Ovary (tissue), 9 donors: Measurements from ENCODE around the gene CDH1. TPM values are rescaled to one million over a fixed set of nuclear protein-coding genes. Genes with fewer than 3 reads are reported as not detected.
"Not testable (repeated sequence)": the region's sequence is repeated elsewhere in the genome, so short reads cannot be mapped to it uniquely, and the experiment has no call there.

ENCODE experiments used
- DNase-seq, 5 donors: peaks; one replicate each; pipeline ENCODE4 v3.0.0-alpha.2; 2019 to 2020
- H3K27ac ChIP-seq, 2 donors: fragments of 200-600 bp; one replicate each; pipeline versions ENCODE4 v1.5.1 to v1.8.0; 2019 to 2022
- H3K27me3 ChIP-seq: fragments of 200-600 bp; one replicate; pipeline ENCODE4 v1.8.0; 2022
- H3K36me3 ChIP-seq: fragments of 200-600 bp; sonication (generic); one replicate; pipeline ENCODE4 v1.5.1; 2019
- H3K4me1 ChIP-seq: one replicate; pipeline ENCODE4 v1.8.1; 2013; ENCODE audit warnings: mild to moderate bottlenecking, moderate library complexity; ENCODE audit not compliant: insufficient read depth
- H3K4me3 ChIP-seq: fragments of 200-600 bp; sonication (generic); one replicate; pipeline ENCODE4 v1.5.1; 2017
- H3K9me3 ChIP-seq, 2 donors: fragments of 200-600 bp in 1 of 2; sonication (generic) in 1 of 2; one replicate each; pipeline versions ENCODE4 v1.5.1 to v1.8.1; 2013 to 2019; ENCODE audit warnings: mild to moderate bottlenecking in 1 of 2, moderate library complexity in 1 of 2
- CTCF ChIP-seq, 3 donors: fragments of 450-650 bp in 2 of 3; fragments of 200-600 bp in 1 of 3; IDR thresholded peaks; one replicate each; pipeline versions ENCODE4 v1.5.1 to v1.8.0; 2016 to 2022; ENCODE audit warnings: antibody characterized with exemption in 3 of 3, mild to moderate bottlenecking in 1 of 3
- EP300 ChIP-seq: sonication (generic); formaldehyde crosslinking; IDR thresholded peaks from one replicate; pipeline ENCODE4 v1.6.1; 2017; ENCODE audit warnings: antibody characterized with exemption
- POLR2A ChIP-seq: fragments of 450-650 bp; IDR thresholded peaks from one replicate; pipeline ENCODE4 v1.6.1; 2017; ENCODE audit warnings: antibody characterized with exemption, mild to moderate bottlenecking, moderate library complexity
- WGBS, 3 donors: extraction: QIAGEN DNeasy Blood & Tissue Kit in 1 of 3; methylation state at CpG; one replicate each; pipeline versions ENCODE4 v1.1.5 to v1.1.7; 2013 to 2017; 5-methylcytosine and 5-hydroxymethylcytosine counted together
- intact Hi-C, 4 donors: fragments of 100-400 bp; cut with DNase I; formaldehyde crosslinking; loops; one replicate each; pipeline versions ENCODE4 v1.11.0 to v1.15.1; 2022 to 2023
- polyA plus RNA-seq, 2 donors: library from polyadenylated mRNA; stranded (reverse); fragments of 200-250 nt in 1 of 2; fragments of 350-450 nt in 1 of 2; fragmentation: Illumina TruSeq in 1 of 2; extraction: RNeasy Lipid Tissue Mini Kit (QIAGEN cat#74804) in 1 of 2; gene quantifications; one replicate each; pipeline ENCODE4 v1.2.3, GENCODE V29; 2013 to 2014
- total RNA-seq, 7 donors: library from RNA; depleted of rRNA in 2 of 7; stranded (reverse); fragments of >200 nt in 2 of 7; fragmentation: NEBNext Ultra II Directional in 3 of 7; extraction: Animal tissue kit (Norgen Biotek cat#: 25700) in 3 of 7; gene quantifications; one replicate each; pipeline versions ENCODE4 v1.1.0 to v1.2.4, GENCODE V29; 2016 to 2023
- donor health status: DM: no; HTN: no; CAD: no; lungs with moderate emphysema.
- donor health status: DM: no; HTN: no; CAD: no.
- donor health status: Bipolar disorder and iron deficiency.
- donor health status: DM: yes; HTN: yes; CAD: no.
- donor health status: DM: no; HTN: no; CAD: no.
- donor health status: DM: yes; HTN: yes; CAD: no.

The CDH1 gene
- total and polyA plus RNA-seq, 9 donors, result 1.1 to 118 (median 9.1) TPM

GRCh38 chr16:68834550-68834949, 97.5 kb downstream of the CDH1 start:
- no peak for DNase-seq
- Histone ChIP-seq H3K4me3 (no peak overlapping the region), H3K4me1 (no peaks in the 10 kb centered on the region), H3K27me3 (no peaks in the 10 kb centered on the region), H3K9me3 (no peaks in the 10 kb centered on the region), H3K27ac (no peak overlapping the region), H3K36me3 (no peaks in the 10 kb centered on the region)
- no peak for TF ChIP-seq EP300
- WGBS, 3 donors, result 98 to 100% (median 100%) methylated on average over 1 of the region's 1 CpG
- intact Hi-C loops, result no loop called here

- Histone ChIP-seq H3K27ac (no peak overlapping the region), H3K27me3 (no peaks in the 10 kb centered on the region), H3K4me1 (no peaks in the 10 kb centered on the region), H3K4me3 (no peak overlapping the region), H3K9me3 (no peaks in the 10 kb centered on the region), H3K36me3 (no peaks in the 10 kb centered on the region)
- no peak for DNase-seq
- TF ChIP-seq POLR2A (no peak), EP300 (no peak)
- 79 to 84% (median 82%) methylated on average over 5 of the region's 5 CpGs for WGBS, 3 donors
- intact Hi-C loops, result no loop called here
These were observed 98.9 kb downstream of the CDH1 start for GRCh38 chr16:68835970-68836369.

GRCh38 chr16:68839831-68840230, 102.7 kb downstream of the CDH1 start:
- intact Hi-C loops, result loop anchor here in 2 of 4 donors (5.0 to 10.0 kb wide), 2 partner anchors 248 to 285 kb away; no protein-coding TSS in a partner anchor
- no peak for DNase-seq
- H3K4me3 ChIP-seq, result no peak overlapping the region
- H3K36me3 ChIP-seq, result no peaks in the 10 kb centered on the region
- TF ChIP-seq EP300, result no peak
- no peak for TF ChIP-seq POLR2A
- TF ChIP-seq CTCF (IDR thresholded peaks at IDR 0.05), result no peak
- no peak overlapping the region for H3K27ac ChIP-seq
- no peaks in the 10 kb centered on the region for H3K9me3 ChIP-seq
- no peaks in the 10 kb centered on the region for H3K4me1 ChIP-seq
- no peaks in the 10 kb centered on the region for H3K27me3 ChIP-seq
- 25 to 36% (median 36%) methylated on average over 4 of the region's 4 CpGs for WGBS, 3 donors

GRCh38 chr16:68842964-68843481, 105.9 kb downstream of the CDH1 start:
- intact Hi-C loops, result loop anchor here in 2 of 4 donors (5.0 to 10.0 kb wide), 2 partner anchors 251 to 282 kb away; no protein-coding TSS in a partner anchor
- peak in 2 of 5 donors; percentile 28 to 39 for DNase-seq
- WGBS, 3 donors, result 38 to 53% (median 45%) methylated on average over 23 of the region's 23 CpGs

GRCh38 chr16:68843482-68844210, 106.6 kb downstream of the CDH1 start, which contains the start of gene TANGO6:
Gene TANGO6, plus strand, starts transcription at chr16:68843531. Its CDS starts 87 bp downstream, at chr16:68843618.
- intact Hi-C loops, result loop anchor here in 2 of 4 donors (5.0 to 10.0 kb wide), 2 partner anchors 251 to 281 kb away; no protein-coding TSS in a partner anchor
- H3K27ac ChIP-seq, result peak within 1 kb of the TSS; percentile 80 to 86

More at GRCh38 chr16:68842964-68843481, 105.9 kb downstream of the CDH1 start:
- H3K27ac ChIP-seq, result peak overlapping the region in 1 of 2 donors; percentile 80
- not testable (repeated sequence) for H3K4me1 ChIP-seq, H3K36me3 ChIP-seq, H3K9me3 ChIP-seq, H3K27me3 ChIP-seq
- H3K4me3 ChIP-seq, result peak overlapping the region; percentile 77

More at GRCh38 chr16:68843482-68844210, 106.6 kb downstream of the CDH1 start, which contains the start of gene TANGO6:
- no peaks in the 10 kb centered on the region for H3K27me3 ChIP-seq
- TF ChIP-seq POLR2A, result peak; percentile 15
- no peak for TF ChIP-seq CTCF (IDR thresholded peaks at IDR 0.05)
- no peak for TF ChIP-seq EP300
- DNase-seq, result peak; percentile 81 to 92 (median 87)
- H3K36me3 ChIP-seq, result no peaks in the 10 kb centered on the region
- peak within 1 kb of the TSS; percentile 77 for H3K4me3 ChIP-seq
- no peaks in the 10 kb centered on the region for H3K4me1 ChIP-seq
- WGBS, 3 donors, result 0 to 1% (median 1%) methylated on average over 53 to 55 of the region's 55 CpGs
- H3K9me3 ChIP-seq, result no peaks in the 10 kb centered on the region
